SJSA1 (cell line): Measurements from ENCODE around the gene KCTD15. TPM values are rescaled to one million over a fixed set of nuclear protein-coding genes. Genes with fewer than 3 reads are reported as not detected.

ENCODE experiments used
- DNase-seq, 2 experiments: peaks; one replicate each; pipeline ENCODE4 v3.0.0-alpha.2; 2015 to 2020; ENCODE audit warnings: low spot score in 2 of 2, low read depth in 1 of 2
- H3K27ac ChIP-seq: fragments of 250-450 bp; sonication (Bioruptor Pico); 2 replicates; pipeline ENCODE4 v1.5.1; 2020; ENCODE audit warnings: mild to moderate bottlenecking, moderate library complexity
- H3K27me3 ChIP-seq: fragments of 250-450 bp; sonication (Bioruptor Pico); replicated peaks from 2 replicates; pipeline ENCODE4 v1.5.1; 2020; ENCODE audit warnings: mild to moderate bottlenecking, moderate library complexity
- H3K36me3 ChIP-seq: fragments of 250-450 bp; sonication (Bioruptor Pico); 2 replicates; pipeline ENCODE4 v1.5.1; 2020; ENCODE audit warnings: mild to moderate bottlenecking
- H3K4me1 ChIP-seq: fragments of 250-450 bp; sonication (Bioruptor Pico); replicated peaks from 2 replicates; pipeline ENCODE4 v1.6.1; 2021; ENCODE audit warnings: mild to moderate bottlenecking
- H3K4me3 ChIP-seq: fragments of 250-450 bp; sonication (Bioruptor Pico); 2 replicates; pipeline ENCODE4 v1.5.1; 2020; ENCODE audit warnings: mild to moderate bottlenecking
- H3K9me3 ChIP-seq: fragments of 250-450 bp; sonication (Bioruptor Pico); replicated peaks from 2 replicates; pipeline ENCODE4 v1.5.1; 2020; ENCODE audit warnings: mild to moderate bottlenecking
- total RNA-seq: library from RNA; depleted of rRNA; stranded (reverse); fragments of >200 nt; shearing (Covaris generic); gene quantifications from 2 replicates; pipeline ENCODE4 v1.2.3, GENCODE V29; 2014

KCTD15 gene
- total RNA-seq, 1 experiment from 2014 or later, result 4.3 TPM

GRCh38 chr19:33795370-33796163 is 1.1 kb upstream of the KCTD15 start:
- Histone ChIP-seq H3K27ac (peak overlapping the region; percentile 41), H3K9me3 (0 out of 2 replicates have a peak, but pooled peaks cover 6% of the 10 kb centered on the region), H3K4me1 (peaks cover 17% of the 10 kb centered on the region), H3K36me3 (no peaks in the 10 kb centered on the region), H3K4me3 (peak overlapping the region; percentile 45), H3K27me3 (peaks cover 74% of the 10 kb centered on the region)
- peak; percentile 52 to 62 for DNase-seq

GRCh38 chr19:33797802-33798671 is 1.4 kb downstream of the KCTD15 start:
- 0 out of 2 replicates have a peak, but pooled peaks cover 6% of the 10 kb centered on the region for H3K9me3 ChIP-seq
- H3K36me3 ChIP-seq, result no peaks in the 10 kb centered on the region
- DNase-seq, result no peak
- H3K4me3 ChIP-seq, result peak overlapping the region; percentile 45
- H3K27ac ChIP-seq, result no peak overlapping the region
- peaks cover 17% of the 10 kb centered on the region for H3K4me1 ChIP-seq
- H3K27me3 ChIP-seq, result peaks cover 78% of the 10 kb centered on the region

- Histone ChIP-seq H3K36me3 (no peaks in the 10 kb centered on the region), H3K9me3 (0 out of 2 replicates have a peak, but pooled peaks cover 6% of the 10 kb centered on the region), H3K27ac (no peak overlapping the region), H3K4me1 (peaks cover 17% of the 10 kb centered on the region), H3K4me3 (no peak overlapping the region), H3K27me3 (peaks cover 71% of the 10 kb centered on the region)
- DNase-seq, result no peak
These were observed 2.0 kb downstream of the KCTD15 start for GRCh38 chr19:33798681-33799111.

GRCh38 chr19:33799476-33799875 is 2.8 kb downstream of the KCTD15 start:
- 0 out of 2 replicates have a peak, but pooled peaks cover 6% of the 10 kb centered on the region for H3K9me3 ChIP-seq
- DNase-seq, result no peak
- no peaks in the 10 kb centered on the region for H3K36me3 ChIP-seq
- peaks cover 63% of the 10 kb centered on the region for H3K27me3 ChIP-seq
- no peak overlapping the region for H3K27ac ChIP-seq
- H3K4me1 ChIP-seq, result peaks cover 17% of the 10 kb centered on the region
- no peak overlapping the region for H3K4me3 ChIP-seq

- Histone ChIP-seq H3K4me1 (peaks cover 17% of the 10 kb centered on the region), H3K27me3 (peaks cover 57% of the 10 kb centered on the region), H3K9me3 (0 out of 2 replicates have a peak, but pooled peaks cover 6% of the 10 kb centered on the region), H3K4me3 (no peak overlapping the region), H3K27ac (no peak overlapping the region), H3K36me3 (no peaks in the 10 kb centered on the region)
- no peak for DNase-seq
These were observed 3.5 kb downstream of the KCTD15 start for GRCh38 chr19:33800012-33800680.

GRCh38 chr19:33801411-33801810 is 4.7 kb downstream of the KCTD15 start:
- DNase-seq, result no peak
- Histone ChIP-seq H3K4me3 (no peak overlapping the region), H3K27me3 (peaks cover 45% of the 10 kb centered on the region), H3K27ac (no peak overlapping the region), H3K36me3 (no peaks in the 10 kb centered on the region), H3K9me3 (no peaks in the 10 kb centered on the region), H3K4me1 (peaks cover 9% of the 10 kb centered on the region)

- H3K9me3 ChIP-seq, result no peaks in the 10 kb centered on the region
- H3K4me1 ChIP-seq, result peaks cover 7% of the 10 kb centered on the region
- no peak for DNase-seq
- no peaks in the 10 kb centered on the region; the same call in 1 of the 2 replicates for H3K36me3 ChIP-seq
- H3K27ac ChIP-seq, result no peak overlapping the region
- no peak overlapping the region for H3K4me3 ChIP-seq
- peaks cover 41% of the 10 kb centered on the region for H3K27me3 ChIP-seq
These were observed 5.3 kb downstream of the KCTD15 start for GRCh38 chr19:33802001-33802400.

- H3K36me3 ChIP-seq, result no peaks in the 10 kb centered on the region; the same call in 1 of the 2 replicates
- no peak for DNase-seq
These were observed 6.1 kb downstream of the KCTD15 start for GRCh38 chr19:33802801-33803200.

GRCh38 chr19:33803383-33803782 is 6.7 kb downstream of the KCTD15 start:
- H3K27me3 ChIP-seq, result peaks cover 29% of the 10 kb centered on the region
- H3K4me1 ChIP-seq, result no peaks in the 10 kb centered on the region
- no peaks in the 10 kb centered on the region for H3K9me3 ChIP-seq
- no peak overlapping the region for H3K27ac ChIP-seq
- no peak overlapping the region for H3K4me3 ChIP-seq
- DNase-seq, result no peak
- no peaks in the 10 kb centered on the region; the same call in 1 of the 2 replicates for H3K36me3 ChIP-seq

More at GRCh38 chr19:33802801-33803200, 6.1 kb downstream of the KCTD15 start:
- Histone ChIP-seq H3K4me1 (no peaks in the 10 kb centered on the region), H3K4me3 (no peak overlapping the region), H3K9me3 (no peaks in the 10 kb centered on the region), H3K27me3 (peaks cover 33% of the 10 kb centered on the region), H3K27ac (no peak overlapping the region)

GRCh38 chr19:33804021-33804799 is 7.5 kb downstream of the KCTD15 start:
- peaks cover 21% of the 10 kb centered on the region for H3K27me3 ChIP-seq
- no peak for DNase-seq
- H3K4me1 ChIP-seq, result no peaks in the 10 kb centered on the region
- H3K4me3 ChIP-seq, result no peak overlapping the region
- H3K27ac ChIP-seq, result no peak overlapping the region
- H3K36me3 ChIP-seq, result no peaks in the 10 kb centered on the region; the same call in 1 of the 2 replicates
- no peaks in the 10 kb centered on the region for H3K9me3 ChIP-seq

GRCh38 chr19:33805313-33805712 is 8.6 kb downstream of the KCTD15 start:
- Histone ChIP-seq H3K27ac (no peak overlapping the region), H3K4me3 (no peak overlapping the region), H3K27me3 (peaks cover 10% of the 10 kb centered on the region; the same call in 1 of the 2 replicates), H3K36me3 (no peaks in the 10 kb centered on the region; the same call in 1 of the 2 replicates), H3K4me1 (no peaks in the 10 kb centered on the region), H3K9me3 (no peaks in the 10 kb centered on the region)
- no peak for DNase-seq

GRCh38 chr19:33805840-33806433 is 9.3 kb downstream of the KCTD15 start:
- Histone ChIP-seq H3K27ac (no peak overlapping the region), H3K4me3 (no peak overlapping the region), H3K36me3 (no peaks in the 10 kb centered on the region; the same call in 1 of the 2 replicates), H3K9me3 (no peaks in the 10 kb centered on the region), H3K27me3 (0 out of 2 replicates have a peak, but pooled peaks cover 4% of the 10 kb centered on the region), H3K4me1 (no peaks in the 10 kb centered on the region)
- no peak for DNase-seq
